GM19099 (cell line): ENCODE data around the gene PCSK9.

Experiments used
- POLR2A ChIP-seq: IDR thresholded peaks from 3 replicates; pipeline ENCODE4 v1.6.1; 2011; ENCODE audit warnings: low read depth; ENCODE audit not compliant: insufficient read length; ENCODE audit errors: extremely low read depth

Gene PCSK9

GRCh38 chr1:55103891-55104290 is 64.5 kb downstream of the PCSK9 start:
- no peak for TF ChIP-seq POLR2A

GRCh38 chr1:55107101-55107500 is 67.8 kb downstream of the PCSK9 start:
- TF ChIP-seq POLR2A, result no peak
